CD4-positive, alpha-beta memory T cell (primary cell): Measurements from ENCODE around the gene TMEM59L. TPM values are rescaled to one million over a fixed set of nuclear protein-coding genes. Genes with fewer than 3 reads are reported as not detected.
"Not testable (repeated sequence)": the region's sequence is repeated elsewhere in the genome, so short reads cannot be mapped to it uniquely, and the experiment has no call there.

Experiments
- CTCF ChIA-PET: fragments of 350-600 bp; sonication (Branson Sonifier 250); formaldehyde crosslinking; loops from one replicate; lab custom pipeline; 2021; ENCODE audit warnings: inconsistent platforms; ENCODE audit not compliant: partially characterized antibody; lab: Charles Lee
- POLR2A ChIA-PET: fragments of 350-600 bp; sonication (Branson Sonifier 250); formaldehyde crosslinking; loops from one replicate; lab custom pipeline; 2021; ENCODE audit not compliant: partially characterized antibody; lab: Charles Lee
- DNase-seq, 5 donors: peaks; one replicate each; pipeline versions ENCODE4 v3.0.0 to v3.0.0-alpha.2; 2020 to 2022; ENCODE audit warnings: mixed read lengths in 1 of 5
- H3K27ac ChIP-seq: one replicate; pipeline ENCODE4 v1.7.0; 2013; ENCODE audit warnings: low read depth, low read length
- H3K27me3 ChIP-seq: 2 replicates; pipeline ENCODE4 v1.7.0; 2013; ENCODE audit warnings: mild to moderate bottlenecking, low read length, moderate library complexity; ENCODE audit not compliant: insufficient read depth
- H3K36me3 ChIP-seq: 2 replicates; pipeline ENCODE4 v1.7.0; 2013; ENCODE audit warnings: mild to moderate bottlenecking, low read length, moderate library complexity; ENCODE audit not compliant: insufficient read depth
- H3K4me1 ChIP-seq: 2 replicates; pipeline ENCODE4 v1.7.0; 2013; ENCODE audit warnings: mild to moderate bottlenecking, low read length, moderate library complexity; ENCODE audit not compliant: insufficient read depth
- H3K4me3 ChIP-seq, 2 donors: one replicate each; pipeline ENCODE4 v1.7.0; 2013; ENCODE audit warnings: low read length in 2 of 2, mild to moderate bottlenecking in 1 of 2
- H3K9me3 ChIP-seq, 2 donors: one replicate each; pipeline ENCODE4 v1.7.0; 2013; ENCODE audit warnings: low read length in 2 of 2, control low read depth in 1 of 2; ENCODE audit not compliant: control insufficient read depth in 1 of 2
- H3K27ac Mint-ChIP-seq, 7 donors: one replicate each; pipeline ENCODE4 v1.8.0; 2020 to 2021; ENCODE audit warnings: mixed read lengths in 7 of 7, mild to moderate bottlenecking in 6 of 7, inconsistent platforms in 3 of 7, moderate library complexity in 3 of 7
- H3K27me3 Mint-ChIP-seq, 2 donors: one replicate each; pipeline ENCODE4 v1.8.0; 2020 to 2021; ENCODE audit warnings: mixed read lengths in 2 of 2
- H3K36me3 Mint-ChIP-seq, 2 donors: one replicate each; pipeline ENCODE4 v1.8.0; 2020 to 2021; ENCODE audit warnings: mixed read lengths in 2 of 2, inconsistent platforms in 1 of 2, mild to moderate bottlenecking in 1 of 2
- H3K4me1 Mint-ChIP-seq, 4 donors: one replicate each; pipeline ENCODE4 v1.8.0; 2020 to 2021; ENCODE audit warnings: mixed read lengths in 4 of 4, mild to moderate bottlenecking in 1 of 4
- H3K4me3 Mint-ChIP-seq, 8 donors: one replicate each; pipeline ENCODE4 v1.8.0; 2020 to 2021; ENCODE audit warnings: mixed read lengths in 8 of 8, mild to moderate bottlenecking in 7 of 8, moderate library complexity in 6 of 8, inconsistent platforms in 3 of 8
- H3K9me3 Mint-ChIP-seq, 8 donors: one replicate each; pipeline ENCODE4 v1.8.0; 2020 to 2021; ENCODE audit warnings: mixed read lengths in 8 of 8, mild to moderate bottlenecking in 5 of 8, inconsistent platforms in 3 of 8, moderate library complexity in 1 of 8
- intact Hi-C: fragments of 100-400 bp; cut with micrococcal nuclease; formaldehyde crosslinking; loops from one replicate; pipeline ENCODE4 v1.15.1; 2023
- polyA plus RNA-seq, 2 donors: library from polyadenylated mRNA; unstranded; fragments of 300-500 nt; fragmentation: Illumina TruSeq; gene quantifications; one replicate each; pipeline ENCODE4 v1.2.3, GENCODE V29; 2021
- total RNA-seq, 2 experiments: library from RNA; stranded (reverse); gene quantifications; one replicate each; pipeline ENCODE4 v1.2.3, GENCODE V29; 2021

TMEM59L gene
- total and polyA plus RNA-seq, 4 experiments from 2014 or later, result not detected

DNA sequence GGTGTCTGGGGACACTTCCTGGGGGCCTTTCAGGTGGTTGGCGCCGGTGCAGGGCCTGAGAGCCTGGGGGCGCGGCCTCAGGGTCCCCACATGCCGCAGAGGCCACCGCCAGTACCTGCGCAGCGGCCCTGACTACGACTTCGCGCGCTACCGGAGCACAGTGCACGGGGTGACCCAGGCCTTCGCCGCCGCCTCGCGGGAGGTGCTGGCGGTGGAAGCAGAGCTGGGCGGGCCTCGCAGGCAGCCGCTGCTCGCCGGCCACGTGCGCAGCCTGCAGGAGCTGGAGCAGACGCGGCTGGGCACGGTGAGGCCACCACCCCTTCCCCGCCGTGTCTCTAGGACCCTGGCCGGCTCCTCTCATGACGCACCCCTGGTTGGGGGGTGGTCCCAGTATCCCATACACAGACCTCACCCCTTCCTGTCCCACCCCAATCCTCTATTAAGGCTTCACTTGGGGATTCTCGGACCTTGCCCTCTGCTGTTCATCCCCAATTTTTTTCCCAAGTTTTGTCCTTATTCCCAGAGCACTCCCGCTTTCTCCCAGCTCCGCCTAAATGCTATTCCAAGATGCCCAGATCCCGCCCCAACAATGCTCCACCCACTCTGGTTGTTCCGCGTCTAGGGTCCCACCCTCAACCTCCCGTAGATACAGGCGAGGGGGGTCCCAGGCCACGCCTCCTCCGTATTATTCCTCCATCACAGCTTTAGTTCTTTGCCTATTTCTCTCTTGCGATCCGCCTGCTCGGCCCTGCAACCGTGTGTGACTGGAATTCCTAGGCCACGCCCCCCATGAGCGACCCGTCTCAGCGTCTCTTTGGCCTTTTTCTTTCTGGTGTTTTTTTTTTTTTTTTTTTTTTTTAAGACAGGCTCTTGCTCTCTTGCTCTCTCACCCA, 23.0 kb upstream of the TMEM59L start:
- peak overlapping the region; percentile 83 to 96 (median 92) for H3K27ac Mint-ChIP-seq
- H3K4me1 ChIP-seq, result peaks cover 39% of the 10 kb centered on the region
- peaks cover 22 to 50% (median 37%) of the 10 kb centered on the region in 4 donors for H3K4me1 Mint-ChIP-seq
- intact Hi-C loops, result loop anchor here (1.0 to 5.0 kb wide), 5 partner anchors 45 to 330 kb away; partner anchors contain the start of genes COPE and DDX49
- CTCF ChIA-PET, result interaction anchor here (0.9 to 4.9 kb wide), 32 partner anchors 9 to 269 kb away, joined by 3 to 58 read pairs (median 5); partner anchors contain the start of genes ELL, FKBP8, KXD1 and TMEM59L
- H3K4me3 ChIP-seq, result peak overlapping the region; percentile 47 to 79
- peak overlapping the region; percentile 82 to 93 (median 89) for H3K4me3 Mint-ChIP-seq
- no peaks in the 10 kb centered on the region for H3K9me3 Mint-ChIP-seq
- H3K36me3 Mint-ChIP-seq, result peaks cover 0 to 6% of the 10 kb centered on the region in 2 donors
- peak overlapping the region; percentile 67 for H3K27ac ChIP-seq
- H3K27me3 Mint-ChIP-seq, result no peaks in the 10 kb centered on the region
- peak in 4 of 5 donors; percentile 44 to 80 (median 76) for DNase-seq
- peaks cover 4% of the 10 kb centered on the region for H3K36me3 ChIP-seq
- H3K9me3 ChIP-seq, result no peaks in the 10 kb centered on the region
- no peaks in the 10 kb centered on the region for H3K27me3 ChIP-seq
- POLR2A ChIA-PET, result interaction anchor here (0.6 to 6.3 kb wide), 33 partner anchors 13 to 842 kb away, joined by 3 to 122 read pairs (median 6); partner anchors contain the start of genes COPE, DDX49, ELL and FKBP8

DNA sequence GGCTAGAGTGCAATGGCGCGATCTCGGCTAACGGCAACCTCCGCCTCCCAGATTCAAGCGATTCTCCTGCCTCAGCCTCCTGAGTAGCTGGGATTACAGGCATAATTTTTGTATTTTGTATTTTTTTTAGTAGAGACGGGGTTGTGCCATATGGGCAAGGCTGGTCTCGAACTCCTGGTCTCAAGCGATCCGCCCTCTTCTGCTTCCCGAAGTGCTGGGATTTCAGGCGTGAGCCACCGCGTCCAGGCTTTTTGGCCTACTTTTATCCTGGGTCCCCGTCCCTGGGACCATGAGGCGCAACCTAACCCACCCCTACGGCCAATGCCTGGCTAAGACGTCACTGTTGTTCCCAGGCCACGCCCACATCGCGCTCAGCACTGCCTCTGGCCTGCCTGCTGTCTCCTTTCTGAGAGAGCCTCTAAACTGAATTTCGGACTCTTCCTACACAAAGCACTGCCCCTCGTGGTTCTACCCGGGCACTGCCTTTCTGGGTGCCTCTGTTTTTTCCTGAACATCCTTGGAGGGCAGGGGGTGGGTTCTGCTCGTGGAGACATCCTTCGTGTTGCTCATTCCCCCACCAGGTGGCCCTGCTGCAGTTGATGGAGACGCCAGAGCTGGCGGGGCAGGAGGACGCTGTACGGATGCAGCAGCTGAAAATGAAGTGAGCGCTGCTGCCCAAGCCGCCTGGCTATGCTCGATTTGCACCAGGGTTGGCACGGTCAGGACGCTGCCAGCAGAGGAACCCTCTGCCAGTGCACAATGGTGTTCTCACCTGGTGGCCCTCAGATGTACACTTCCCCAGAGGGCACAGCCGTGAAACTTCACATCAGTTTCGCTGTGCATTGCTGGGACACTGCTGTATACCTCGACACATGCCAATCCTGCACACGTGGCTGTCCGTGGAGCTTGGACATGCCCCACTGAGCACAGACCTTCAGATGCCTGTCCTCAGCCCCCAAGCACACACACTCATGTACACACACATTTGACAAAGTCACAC, 22.1 kb upstream of the TMEM59L start:
- Mint-ChIP-seq H3K36me3 (peaks cover 0 to 6% of the 10 kb centered on the region in 2 donors), H3K27me3 (no peaks in the 10 kb centered on the region), H3K9me3 (no peaks in the 10 kb centered on the region), H3K4me3 (peak overlapping the region; percentile 52 to 93 (median 88)), H3K4me1 (peaks cover 24 to 53% (median 39%) of the 10 kb centered on the region in 4 donors), H3K27ac (peak overlapping the region in 6 of 7 donors; percentile 32 to 96 (median 90))
- Histone ChIP-seq H3K9me3 (no peaks in the 10 kb centered on the region), H3K36me3 (peaks cover 4% of the 10 kb centered on the region), H3K27me3 (no peaks in the 10 kb centered on the region), H3K27ac (no peak overlapping the region), H3K4me3 (no peak overlapping the region), H3K4me1 (peaks cover 45% of the 10 kb centered on the region)
- DNase-seq, result peak in 1 of 5 donors; percentile 36
- intact Hi-C loops, result no loop called here
- CTCF ChIA-PET, result interaction anchor here (1.0 to 4.9 kb wide), 12 partner anchors 22 to 257 kb away, joined by 3 to 58 read pairs (median 10); partner anchors contain the start of genes ELL, KXD1 and TMEM59L
- POLR2A ChIA-PET, result interaction anchor here (0.6 to 6.3 kb wide), 9 partner anchors 18 to 241 kb away, joined by 3 to 122 read pairs (median 9); partner anchors contain the start of genes ELL, KXD1, UBA52 and UPF1

DNA sequence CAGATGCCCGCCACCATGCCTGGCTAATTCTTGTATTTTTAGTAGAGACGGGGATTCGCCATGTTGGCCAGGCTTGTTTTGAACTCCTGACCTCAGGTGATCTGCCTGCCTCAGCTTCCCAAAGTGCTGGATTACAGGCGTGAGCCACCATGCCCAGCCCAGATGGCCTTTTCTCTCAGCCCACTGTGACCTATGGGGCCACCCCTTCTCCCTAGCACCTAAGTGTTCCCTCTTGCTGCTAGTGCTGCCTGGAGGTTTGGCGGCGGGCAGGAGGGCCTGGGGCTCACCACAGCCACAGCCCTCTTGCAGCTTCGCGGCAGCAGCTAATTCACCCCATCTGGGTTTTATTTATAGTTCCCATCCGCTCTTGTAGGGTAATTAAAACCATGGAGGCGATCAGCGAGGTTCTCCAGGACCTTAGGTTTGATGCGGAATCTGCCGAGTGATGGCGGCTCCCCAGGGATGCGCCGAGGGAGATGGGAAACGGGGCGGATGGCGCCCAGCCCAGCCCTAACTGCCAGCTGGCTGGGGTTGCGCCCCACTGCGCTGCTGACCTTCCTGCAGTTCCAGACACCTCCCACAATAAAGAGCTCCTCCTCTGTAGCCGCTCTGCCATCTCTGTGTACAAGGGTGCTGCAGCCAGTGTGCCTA, 20.8 kb upstream of the TMEM59L start:
- no peak for DNase-seq
- H3K27me3 ChIP-seq, result no peaks in the 10 kb centered on the region
- POLR2A ChIA-PET, result interaction anchor here (0.5 kb wide), 1 partner anchor 165 kb away, joined by 3 read pairs; no protein-coding TSS in a partner anchor
- peak overlapping the region in 3 of 7 donors; percentile 53 to 83 (median 70) for H3K27ac Mint-ChIP-seq
- no peaks in the 10 kb centered on the region for H3K9me3 ChIP-seq
- H3K27ac ChIP-seq, result no peak overlapping the region
- H3K27me3 Mint-ChIP-seq, result no peaks in the 10 kb centered on the region
- intact Hi-C loops, result no loop called here
- H3K4me1 Mint-ChIP-seq, result peaks cover 26 to 46% (median 34%) of the 10 kb centered on the region in 4 donors
- H3K36me3 ChIP-seq, result peaks cover 4% of the 10 kb centered on the region
- peaks cover 0 to 6% of the 10 kb centered on the region in 2 donors for H3K36me3 Mint-ChIP-seq
- H3K4me1 ChIP-seq, result peaks cover 43% of the 10 kb centered on the region
- CTCF ChIA-PET, result interaction anchor here (0.8 to 4.9 kb wide), 6 partner anchors 20 to 256 kb away, joined by 3 to 31 read pairs (median 8); partner anchors contain the start of gene UBA52
- peak overlapping the region in 2 of 8 donors; percentile 41 to 61 for H3K4me3 Mint-ChIP-seq
- no peaks in the 10 kb centered on the region for H3K9me3 Mint-ChIP-seq
- no peak overlapping the region for H3K4me3 ChIP-seq

DNA sequence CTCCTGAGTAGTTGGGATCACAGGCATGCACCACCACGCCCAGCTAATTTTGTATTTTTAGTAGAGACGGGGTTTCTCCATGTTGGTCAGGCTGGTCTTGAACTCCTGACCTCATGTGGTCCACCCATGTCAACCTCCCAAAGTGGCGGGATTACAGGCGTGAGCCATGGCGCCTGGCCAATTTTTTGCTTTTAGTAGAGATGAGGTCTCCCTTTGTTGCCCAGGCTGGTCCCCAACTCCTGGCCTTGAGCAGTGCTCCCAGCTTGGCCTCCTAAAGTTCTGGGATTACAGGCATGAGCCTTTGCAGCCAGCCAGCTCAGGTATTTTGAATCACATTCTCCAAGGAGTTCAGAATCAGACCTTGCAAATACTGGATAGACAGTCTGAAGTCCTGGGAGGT, 19.9 kb upstream of the TMEM59L start:
- DNase-seq, H3K36me3 ChIP-seq, H3K4me3 ChIP-seq, H3K27me3 Mint-ChIP-seq, H3K27ac ChIP-seq, H3K9me3 Mint-ChIP-seq, H3K27me3 ChIP-seq, intact Hi-C loops, H3K9me3 ChIP-seq, H3K36me3 Mint-ChIP-seq: not testable (repeated sequence)
- ChIA-PET CTCF (interaction anchor here (0.7 to 2.4 kb wide), 10 partner anchors 21 to 255 kb away, joined by 3 to 25 read pairs (median 5); partner anchors contain the start of genes FKBP8 and UBA52), POLR2A (interaction anchor here (0.8 to 2.8 kb wide), 6 partner anchors 21 to 326 kb away, joined by 3 to 18 read pairs (median 7); partner anchors contain the start of genes COPE, ELL, KXD1 and UBA52)
- H3K4me1 ChIP-seq, result peaks cover 40% of the 10 kb centered on the region
- Mint-ChIP-seq H3K4me3 (peak overlapping the region in 4 of 8 donors; percentile 3 to 69 (median 16)), H3K27ac (peak overlapping the region in 4 of 7 donors; percentile 18 to 82 (median 37)), H3K4me1 (peaks cover 24 to 44% (median 32%) of the 10 kb centered on the region in 4 donors)

DNA sequence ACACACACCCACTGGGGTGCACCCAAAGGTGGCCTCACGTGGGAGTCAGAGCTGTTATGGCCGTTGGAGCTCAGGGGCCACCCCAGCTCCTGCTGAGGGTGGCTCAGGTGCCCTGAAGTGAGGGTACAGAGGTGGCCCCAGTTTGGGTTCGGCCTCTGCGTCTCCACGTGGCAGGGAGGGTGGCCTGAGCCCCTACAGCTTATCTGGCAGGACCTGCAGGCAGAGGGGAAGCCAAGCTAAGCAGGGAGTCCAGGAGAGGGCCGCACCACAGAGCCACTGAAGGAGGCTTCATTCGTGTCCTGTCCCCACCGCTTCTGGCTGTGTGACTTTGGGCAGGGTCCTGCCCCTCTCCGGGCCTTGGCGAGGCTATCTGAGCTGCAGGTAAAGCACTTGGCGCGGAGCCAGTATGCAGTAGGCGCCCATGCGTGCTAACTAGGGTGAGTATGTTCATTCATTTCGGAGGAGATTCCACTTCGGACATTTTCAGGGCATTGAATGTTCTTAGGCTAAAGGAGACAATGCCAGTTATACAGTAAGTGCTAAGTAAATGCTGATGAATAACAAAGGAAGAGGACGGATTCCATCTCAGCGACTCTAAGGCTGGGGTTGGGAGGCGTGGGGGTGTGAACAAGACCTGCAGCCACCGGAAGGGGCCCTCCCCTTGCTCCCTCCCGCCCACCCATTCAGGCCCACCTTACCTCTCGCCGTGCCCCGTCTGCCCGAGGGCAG, 19.1 kb upstream of the TMEM59L start:
- no peak for DNase-seq
- peaks cover 4% of the 10 kb centered on the region for H3K36me3 ChIP-seq
- H3K4me3 ChIP-seq, result no peak overlapping the region
- H3K27ac Mint-ChIP-seq, result peak overlapping the region; percentile 15 to 92 (median 81)
- peak overlapping the region in 7 of 8 donors; percentile 7 to 69 (median 52) for H3K4me3 Mint-ChIP-seq
- H3K36me3 Mint-ChIP-seq, result peaks cover 0 to 6% of the 10 kb centered on the region in 2 donors
- H3K27me3 ChIP-seq, result no peaks in the 10 kb centered on the region
- peaks cover 33% of the 10 kb centered on the region for H3K4me1 ChIP-seq
- CTCF ChIA-PET, result interaction anchor here (0.6 to 2.4 kb wide), 21 partner anchors 8 to 284 kb away, joined by 3 to 25 read pairs (median 4); partner anchors contain the start of genes FKBP8 and UBA52
- peaks cover 18 to 36% (median 26%) of the 10 kb centered on the region in 4 donors for H3K4me1 Mint-ChIP-seq
- H3K27me3 Mint-ChIP-seq, result no peaks in the 10 kb centered on the region
- H3K9me3 Mint-ChIP-seq, result no peaks in the 10 kb centered on the region
- H3K27ac ChIP-seq, result peak overlapping the region; percentile 50
- intact Hi-C loops, result loop anchor here (1.0 kb wide), 1 partner anchor 254 kb away; no protein-coding TSS in a partner anchor
- POLR2A ChIA-PET, result interaction anchor here (0.8 to 2.8 kb wide), 9 partner anchors 12 to 326 kb away, joined by 3 to 18 read pairs (median 4); partner anchors contain the start of genes COPE, ELL, KXD1 and UBA52
- no peaks in the 10 kb centered on the region for H3K9me3 ChIP-seq
